GM18867 (cell line): Measurements from ENCODE around the gene KIF18B.
A peak's percentile ranks its signal among the peaks of the same experiment; 100 is the strongest.
"Not testable (repeated sequence)": the region's sequence is repeated elsewhere in the genome, so short reads cannot be mapped to it uniquely, and the experiment has no call there.

Experiments
- ATAC-seq: cut with Tn5 transposase; IDR thresholded peaks from one replicate; pipeline ENCODE4 v1.9.1; 2021; ENCODE audit warnings: mild to moderate bottlenecking, moderate library complexity; ENCODE audit not compliant: unreplicated experiment

KIF18B gene

GRCh38 chr17:44970136-44970741 lies 22.7 kb upstream of the KIF18B start:
- no peak for ATAC-seq

- ATAC-seq: no peak
Observed at GRCh38 chr17:44969144-44969780, 21.7 kb upstream of the KIF18B start.

GRCh38 chr17:44968225-44969143 lies 20.9 kb upstream of the KIF18B start, which contains the start of gene C1QL1:
Gene C1QL1, minus strand, starts transcription at chr17:44968303. Its CDS starts 255 bp downstream, at chr17:44968048.
- ATAC-seq: peak; percentile 86

- ATAC-seq: peak; percentile 7
Observed at GRCh38 chr17:44967907-44968224, 20.3 kb upstream of the KIF18B start.

- ATAC-seq: no peak
Observed at GRCh38 chr17:44967026-44967906, 19.7 kb upstream of the KIF18B start.

GRCh38 chr17:44966348-44967025 lies 18.9 kb upstream of the KIF18B start:
- ATAC-seq: no peak

GRCh38 chr17:44965481-44966234 lies 18.1 kb upstream of the KIF18B start:
- ATAC-seq: no peak

GRCh38 chr17:44961921-44962350 lies 14.4 kb upstream of the KIF18B start:
- no peak for ATAC-seq

- ATAC-seq: no peak
Observed at GRCh38 chr17:44960691-44961090, 13.1 kb upstream of the KIF18B start.

GRCh38 chr17:44959821-44960531 lies 12.4 kb upstream of the KIF18B start:
- ATAC-seq: no peak

- ATAC-seq: no peak
Observed at GRCh38 chr17:44956998-44957981, 9.7 kb upstream of the KIF18B start.

GRCh38 chr17:44955674-44956425 lies 8.3 kb upstream of the KIF18B start:
- no peak for ATAC-seq

- ATAC-seq: no peak
Observed at GRCh38 chr17:44952946-44953475, 5.4 kb upstream of the KIF18B start.

- no peak for ATAC-seq
Observed at GRCh38 chr17:44948315-44948795, 782 bp upstream of the KIF18B start.

- not testable (repeated sequence) for ATAC-seq
Observed at GRCh38 chr17:44945652-44946051, 1.9 kb downstream of the KIF18B start.

- no peak for ATAC-seq
Observed at GRCh38 chr17:44942456-44942855, 5.1 kb downstream of the KIF18B start.
